ENCODE measurements around the gene DPYD.

The DPYD gene

GRCh38 chr1:97258597-97258996 lies 662.2 kb downstream of the DPYD start:
- DNase-seq = no peak

- no peak for DNase-seq
Measured at GRCh38 chr1:97254731-97255463, 665.9 kb downstream of the DPYD start.

GRCh38 chr1:97252925-97253324 lies 667.9 kb downstream of the DPYD start:
- DNase-seq = no peak

- no peak for DNase-seq
Measured at GRCh38 chr1:97252076-97252475, 668.8 kb downstream of the DPYD start.

GRCh38 chr1:97247196-97247595 lies 673.6 kb downstream of the DPYD start:
- no peak for DNase-seq

GRCh38 chr1:97245682-97246081 lies 675.2 kb downstream of the DPYD start:
- no peak for DNase-seq

- no peak for DNase-seq
Measured at GRCh38 chr1:97245026-97245425, 675.8 kb downstream of the DPYD start.

GRCh38 chr1:97243973-97244560 lies 676.8 kb downstream of the DPYD start:
- peak; percentile 48 for DNase-seq

- no peak for DNase-seq
Measured at GRCh38 chr1:97238816-97239215, 682.0 kb downstream of the DPYD start.

- DNase-seq = peak; percentile 30
Measured at GRCh38 chr1:97231354-97231753, 689.5 kb downstream of the DPYD start.

- DNase-seq = no peak
Measured at GRCh38 chr1:97212671-97213070, 708.2 kb downstream of the DPYD start.

- DNase-seq = no peak
Measured at GRCh38 chr1:97210307-97210706, 710.5 kb downstream of the DPYD start.

- peak; percentile 20 for DNase-seq
Measured at GRCh38 chr1:97209381-97209957, 711.4 kb downstream of the DPYD start.

- DNase-seq = no peak
Measured at GRCh38 chr1:97207868-97208267, 713.0 kb downstream of the DPYD start.

GRCh38 chr1:97204468-97204867 lies 716.4 kb downstream of the DPYD start:
- no peak for DNase-seq

- peak; percentile 6 for DNase-seq
Measured at GRCh38 chr1:97202481-97203380, 718.1 kb downstream of the DPYD start.

- no peak for DNase-seq
Measured at GRCh38 chr1:97201641-97202040, 719.2 kb downstream of the DPYD start.

GRCh38 chr1:97200595-97200994 lies 720.2 kb downstream of the DPYD start:
- peak; percentile 37 for DNase-seq

GRCh38 chr1:97196825-97197516 lies 723.9 kb downstream of the DPYD start:
- no peak for DNase-seq

- DNase-seq = no peak
Measured at GRCh38 chr1:97192872-97193572, 727.8 kb downstream of the DPYD start.

GRCh38 chr1:97190326-97190725 lies 730.5 kb downstream of the DPYD start:
- DNase-seq = no peak

GRCh38 chr1:97186381-97186780 lies 734.5 kb downstream of the DPYD start:
- DNase-seq = peak; percentile 17

All from NCI-H82 (cell line).